ENCODE results near the gene CDK4. TPM values are rescaled to one million over a fixed set of nuclear protein-coding genes. Genes with fewer than 3 reads are reported as not detected.

CDK4 gene
- total and polyA plus RNA-seq, 4 donors: 28.1 to 69.1 (median 38.2) TPM

DNA sequence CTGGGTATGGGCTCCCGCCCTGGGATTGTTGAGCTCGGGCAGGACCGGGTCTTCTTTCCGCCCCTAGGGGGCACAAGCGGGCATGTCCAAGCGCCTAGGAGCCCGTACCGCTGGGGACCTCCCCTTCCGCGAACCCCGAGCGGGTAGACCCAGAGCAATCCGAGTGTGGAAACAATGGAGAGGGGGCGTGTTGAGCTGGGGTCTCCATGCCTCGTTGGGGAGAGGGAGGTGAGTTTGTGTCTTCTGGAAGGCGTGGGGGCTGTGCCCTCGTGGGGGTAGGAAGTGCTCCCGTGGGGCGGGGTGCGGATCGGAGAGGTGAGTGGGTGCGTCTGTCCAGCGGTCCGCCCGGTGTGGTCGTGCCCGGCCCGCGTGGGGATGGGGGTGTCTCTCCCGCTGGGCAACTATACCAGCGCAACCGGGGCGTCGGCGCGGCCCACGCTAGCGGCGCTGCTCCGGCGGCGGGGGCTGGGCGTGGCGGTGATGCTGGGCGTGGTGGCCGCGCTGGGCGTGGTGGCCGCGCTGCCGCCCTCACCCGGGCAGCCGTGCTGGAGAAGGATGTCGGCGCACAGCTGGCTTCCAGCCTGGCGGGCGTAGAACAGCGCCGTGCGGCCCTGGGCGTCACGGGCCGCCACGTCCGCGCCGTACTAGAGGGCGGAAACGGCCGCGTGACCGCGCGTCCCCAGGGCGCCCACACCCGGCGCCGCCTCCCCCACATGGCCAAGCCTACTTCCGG is 25.8 kb downstream of the CDK4 start:
- TF ChIP-seq ZBTB33 (IDR thresholded peaks at IDR 0.05): no peak
- TF ChIP-seq NR2F2 (IDR thresholded peaks at IDR 0.05): no peak
- TF ChIP-seq, protein P1, sequence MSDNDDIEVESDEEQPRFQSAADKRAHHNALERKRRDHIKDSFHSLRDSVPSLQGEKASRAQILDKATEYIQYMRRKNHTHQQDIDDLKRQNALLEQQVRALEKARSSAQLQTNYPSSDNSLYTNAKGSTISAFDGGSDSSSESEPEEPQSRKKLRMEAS (IDR thresholded peaks at IDR 0.05): no peak
- TF ChIP-seq RAD21 (IDR thresholded peaks at IDR 0.05): peak; percentile 33 to 66
- TF ChIP-seq TAF1 (conservative IDR thresholded peaks at IDR 0.05): no peak
- TF ChIP-seq YY1 (IDR thresholded peaks at IDR 0.05): no peak
- no peak for TF ChIP-seq SP1 (IDR thresholded peaks at IDR 0.05)
- no peak for TF ChIP-seq HNF4A (conservative IDR thresholded peaks at IDR 0.05)
- no peak for TF ChIP-seq ATF3 (IDR thresholded peaks at IDR 0.05)
- TF ChIP-seq FOXA1 (IDR thresholded peaks at IDR 0.05): no peak
- TF ChIP-seq EGR1 (IDR thresholded peaks at IDR 0.05; ENCODE audit: low read depth in 2 of 2): no peak
- peak; percentile 42 for TF ChIP-seq CTCF (IDR thresholded peaks at IDR 0.05; ENCODE audit: low read depth, low read length, missing input control)
- no peak for TF ChIP-seq JUND (IDR thresholded peaks at IDR 0.05)
- TF ChIP-seq, protein P2, sequence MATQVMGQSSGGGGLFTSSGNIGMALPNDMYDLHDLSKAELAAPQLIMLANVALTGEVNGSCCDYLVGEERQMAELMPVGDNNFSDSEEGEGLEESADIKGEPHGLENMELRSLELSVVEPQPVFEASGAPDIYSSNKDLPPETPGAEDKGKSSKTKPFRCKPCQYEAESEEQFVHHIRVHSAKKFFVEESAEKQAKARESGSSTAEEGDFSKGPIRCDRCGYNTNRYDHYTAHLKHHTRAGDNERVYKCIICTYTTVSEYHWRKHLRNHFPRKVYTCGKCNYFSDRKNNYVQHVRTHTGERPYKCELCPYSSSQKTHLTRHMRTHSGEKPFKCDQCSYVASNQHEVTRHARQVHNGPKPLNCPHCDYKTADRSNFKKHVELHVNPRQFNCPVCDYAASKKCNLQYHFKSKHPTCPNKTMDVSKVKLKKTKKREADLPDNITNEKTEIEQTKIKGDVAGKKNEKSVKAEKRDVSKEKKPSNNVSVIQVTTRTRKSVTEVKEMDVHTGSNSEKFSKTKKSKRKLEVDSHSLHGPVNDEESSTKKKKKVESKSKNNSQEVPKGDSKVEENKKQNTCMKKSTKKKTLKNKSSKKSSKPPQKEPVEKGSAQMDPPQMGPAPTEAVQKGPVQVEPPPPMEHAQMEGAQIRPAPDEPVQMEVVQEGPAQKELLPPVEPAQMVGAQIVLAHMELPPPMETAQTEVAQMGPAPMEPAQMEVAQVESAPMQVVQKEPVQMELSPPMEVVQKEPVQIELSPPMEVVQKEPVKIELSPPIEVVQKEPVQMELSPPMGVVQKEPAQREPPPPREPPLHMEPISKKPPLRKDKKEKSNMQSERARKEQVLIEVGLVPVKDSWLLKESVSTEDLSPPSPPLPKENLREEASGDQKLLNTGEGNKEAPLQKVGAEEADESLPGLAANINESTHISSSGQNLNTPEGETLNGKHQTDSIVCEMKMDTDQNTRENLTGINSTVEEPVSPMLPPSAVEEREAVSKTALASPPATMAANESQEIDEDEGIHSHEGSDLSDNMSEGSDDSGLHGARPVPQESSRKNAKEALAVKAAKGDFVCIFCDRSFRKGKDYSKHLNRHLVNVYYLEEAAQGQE (IDR thresholded peaks at IDR 0.05): no peak
- Histone ChIP-seq H3K9me3 (ENCODE audit: control insufficient read depth in 4 of 4, low read length in 3 of 4) (no peaks in the 10 kb centered on the region), H3K27me3 (ENCODE audit: control insufficient read depth in 4 of 4, insufficient read depth in 4 of 4, low read length in 3 of 4) (no peaks in the 10 kb centered on the region), H3K4me3 (ENCODE audit: low read depth in 1 of 3, low read length in 3 of 3) (peak overlapping the region in 1 of 3 donors; percentile 45), H3K9ac (ENCODE audit: low read depth in 1 of 2, low read length in 2 of 2) (no peak overlapping the region), H3K36me3 (ENCODE audit: control insufficient read depth in 4 of 4, insufficient read depth in 3 of 4, low read depth in 1 of 4, low read length in 3 of 4) (peaks cover 0 to 5% (median 2%) of the 10 kb centered on the region in 4 donors), H3K27ac (ENCODE audit: low read depth in 1 of 2, low read length in 2 of 2) (no peak overlapping the region), H3K4me1 (ENCODE audit: control insufficient read depth in 4 of 4, insufficient read depth in 4 of 4, low read length in 3 of 4) (peaks cover 0 to 14% (median 9%) of the 10 kb centered on the region in 4 donors)
- 18% methylated on average over 79 of the region's 79 CpGs for WGBS
- DNase-seq (ENCODE audit: low spot score): peak; percentile 69

GRCh38 chr12:57725851-57726150 is 26.3 kb downstream of the CDK4 start:
- 17% methylated on average over 10 of the region's 10 CpGs for WGBS
- no peaks in the 10 kb centered on the region for H3K9me3 ChIP-seq (ENCODE audit: control insufficient read depth in 4 of 4, low read length in 3 of 4)
- H3K27me3 ChIP-seq (ENCODE audit: control insufficient read depth in 4 of 4, insufficient read depth in 4 of 4, low read length in 3 of 4): no peaks in the 10 kb centered on the region
- H3K4me3 ChIP-seq (ENCODE audit: low read depth in 1 of 3, low read length in 3 of 3): peak overlapping the region in 1 of 3 donors; percentile 45
- H3K27ac ChIP-seq (ENCODE audit: low read depth in 1 of 2, low read length in 2 of 2): no peak overlapping the region
- H3K4me1 ChIP-seq (ENCODE audit: control insufficient read depth in 4 of 4, insufficient read depth in 4 of 4, low read length in 3 of 4): peaks cover 0 to 14% (median 9%) of the 10 kb centered on the region in 4 donors
- peaks cover 0 to 10% (median 5%) of the 10 kb centered on the region in 4 donors for H3K36me3 ChIP-seq (ENCODE audit: control insufficient read depth in 4 of 4, insufficient read depth in 3 of 4, low read depth in 1 of 4, low read length in 3 of 4)
- no peak for DNase-seq (ENCODE audit: low spot score)
- H3K9ac ChIP-seq (ENCODE audit: low read depth in 1 of 2, low read length in 2 of 2): no peak overlapping the region
- TF ChIP-seq FOXA2 (IDR thresholded peaks at IDR 0.05) (no peak), CTCF (IDR thresholded peaks at IDR 0.05; ENCODE audit: low read depth, low read length, missing input control) (no peak), JUND (IDR thresholded peaks at IDR 0.05) (no peak), ZBTB33 (IDR thresholded peaks at IDR 0.05) (no peak)
- TF ChIP-seq, protein P2 (IDR thresholded peaks at IDR 0.05): no peak
